Measurements from ENCODE around the gene TMEM233. TPM values are rescaled to one million over a fixed set of nuclear protein-coding genes. Genes with fewer than 3 reads are reported as not detected.

Gene TMEM233
- total RNA-seq = 0.23 and 0.34 TPM in 2 replicates

GRCh38 chr12:119593578-119594398 is at the start of gene TMEM233:
TMEM233 (plus strand) TSS chr12:119593774; CDS start chr12:119593849, 75 bp downstream.
- peak; percentile 4 for DNase-seq

GRCh38 chr12:119544765-119545625 is 48.6 kb upstream of the TMEM233 start:
- peak; percentile 86 for DNase-seq

DNA sequence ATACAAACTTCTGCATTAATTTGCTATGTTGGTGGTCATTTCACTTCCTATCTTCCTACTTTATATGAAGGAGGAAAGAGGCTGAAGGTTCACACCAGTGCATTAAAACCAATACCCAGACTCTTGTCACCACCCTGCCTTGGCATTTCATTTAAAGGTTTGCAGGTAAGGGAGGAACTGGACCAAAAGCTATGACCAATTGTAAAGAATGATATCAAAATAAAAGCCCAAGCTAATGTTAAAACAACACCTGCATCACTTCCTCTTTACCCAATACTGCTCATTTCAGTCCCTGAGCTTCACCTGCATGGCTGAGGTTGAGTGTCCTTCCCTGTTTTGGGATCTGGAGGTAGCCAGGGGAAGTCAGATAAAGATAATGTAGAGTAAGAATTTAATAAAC is 47.2 kb upstream of the TMEM233 start:
- DNase-seq = no peak

GRCh38 chr12:119547001-119547400 is 46.6 kb upstream of the TMEM233 start:
- DNase-seq = no peak

GRCh38 chr12:119556854-119557253 is 36.7 kb upstream of the TMEM233 start:
- DNase-seq = no peak

DNA sequence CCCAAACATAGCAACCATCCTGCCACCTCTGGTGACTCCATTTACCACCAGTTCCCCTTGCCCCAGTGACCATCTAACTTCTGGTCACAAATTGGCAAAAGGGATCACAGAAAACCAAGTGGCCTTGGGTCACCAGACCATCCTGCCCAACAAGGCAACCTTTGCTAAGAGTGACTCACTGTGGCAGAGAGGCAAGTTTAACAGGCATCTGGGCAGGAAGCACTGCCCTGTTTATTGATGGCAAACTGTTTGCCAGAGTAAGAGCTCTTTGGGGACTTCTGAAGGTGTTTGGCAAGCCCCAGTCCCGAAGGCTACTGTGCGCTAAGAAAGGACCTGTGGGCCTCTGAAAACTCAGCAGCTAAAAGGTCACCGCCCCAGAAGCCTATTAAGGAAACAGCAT is 28.2 kb upstream of the TMEM233 start:
- DNase-seq = no peak

- DNase-seq = no peak
These were observed 22.8 kb upstream of the TMEM233 start for GRCh38 chr12:119570771-119571170.

DNA sequence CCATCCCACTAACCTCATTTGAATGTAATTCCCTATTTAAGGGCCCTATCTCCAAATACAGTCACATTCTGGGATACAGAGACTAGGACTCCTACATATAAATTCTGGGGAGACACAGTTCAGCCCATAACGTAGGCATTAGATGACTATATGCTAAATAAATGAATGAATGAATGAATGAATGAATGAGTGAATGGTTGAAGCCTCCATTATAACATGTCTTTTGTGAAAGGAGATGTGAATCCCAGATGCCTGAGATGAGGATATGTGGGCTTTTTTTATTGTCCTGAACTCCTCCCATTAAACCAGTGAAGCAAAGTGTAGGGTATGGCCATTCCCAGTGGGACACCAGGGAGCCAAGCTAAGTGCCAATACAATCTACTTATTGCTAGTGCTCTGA is 20.5 kb upstream of the TMEM233 start:
- DNase-seq = no peak

DNA sequence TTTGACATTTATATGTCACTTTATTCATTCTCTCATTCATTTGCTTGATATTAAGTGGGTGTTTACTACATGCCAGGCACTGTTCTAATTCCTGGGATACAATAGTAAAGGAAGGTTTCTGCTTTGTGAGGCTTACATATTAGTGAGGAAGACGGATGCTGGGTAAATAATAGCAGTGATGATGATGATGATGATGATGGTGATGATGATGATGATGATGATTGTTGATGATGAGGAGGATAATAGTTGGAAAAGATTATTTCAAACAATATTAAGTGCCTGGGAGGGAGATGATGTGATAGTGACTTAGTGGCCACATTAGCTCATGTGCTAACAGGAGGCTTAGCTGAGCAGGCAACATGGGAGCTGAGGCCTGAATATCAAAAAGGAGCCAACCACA is 19.3 kb upstream of the TMEM233 start:
- no peak for DNase-seq

GRCh38 chr12:119576118-119576810 is 17.3 kb upstream of the TMEM233 start:
- no peak for DNase-seq

GRCh38 chr12:119576915-119577314 is 16.7 kb upstream of the TMEM233 start:
- DNase-seq = no peak

DNA sequence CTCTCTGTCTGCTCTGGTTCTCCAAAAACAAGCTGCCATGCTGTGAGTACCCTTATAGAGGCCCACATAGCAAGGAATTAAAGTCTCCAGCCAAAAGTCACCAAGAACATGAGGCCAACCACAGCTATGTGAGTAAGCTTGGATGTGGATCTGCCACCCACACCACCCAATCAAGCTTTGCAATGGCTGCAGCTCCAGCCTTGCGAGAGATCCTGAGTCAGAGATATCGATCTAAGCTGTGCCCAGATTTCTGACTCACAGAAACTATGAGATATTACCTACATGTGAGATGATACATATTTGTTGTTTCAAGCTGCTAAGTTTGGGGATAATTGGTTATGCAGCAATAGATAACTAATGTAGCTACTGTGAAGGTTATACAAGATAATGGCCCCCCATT is 15.5 kb upstream of the TMEM233 start:
- no peak for DNase-seq

DNA sequence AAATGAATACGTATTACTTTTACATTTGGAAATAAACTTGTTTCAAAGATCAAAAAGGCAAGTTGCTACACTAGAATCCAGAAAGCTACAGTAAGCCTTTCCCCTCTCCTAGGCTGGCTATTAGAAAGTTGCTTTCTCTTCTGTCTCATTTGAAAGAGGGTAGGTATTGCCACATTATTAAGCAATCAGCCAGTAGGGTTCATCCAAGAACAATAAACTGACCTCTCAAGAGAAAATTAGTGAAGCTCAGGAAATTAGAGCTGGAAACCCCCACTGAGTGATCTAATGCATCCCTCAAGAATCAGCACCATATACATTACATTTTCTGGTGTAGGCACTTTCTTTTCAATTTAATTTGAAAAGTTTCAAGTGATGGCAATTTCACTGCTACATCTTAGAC is 4.5 kb upstream of the TMEM233 start:
- peak; percentile 29 for DNase-seq

GRCh38 chr12:119589634-119590033 is 3.9 kb upstream of the TMEM233 start:
- no peak for DNase-seq

- no peak for DNase-seq
These were observed 1.3 kb upstream of the TMEM233 start for GRCh38 chr12:119592232-119592631.

DNA sequence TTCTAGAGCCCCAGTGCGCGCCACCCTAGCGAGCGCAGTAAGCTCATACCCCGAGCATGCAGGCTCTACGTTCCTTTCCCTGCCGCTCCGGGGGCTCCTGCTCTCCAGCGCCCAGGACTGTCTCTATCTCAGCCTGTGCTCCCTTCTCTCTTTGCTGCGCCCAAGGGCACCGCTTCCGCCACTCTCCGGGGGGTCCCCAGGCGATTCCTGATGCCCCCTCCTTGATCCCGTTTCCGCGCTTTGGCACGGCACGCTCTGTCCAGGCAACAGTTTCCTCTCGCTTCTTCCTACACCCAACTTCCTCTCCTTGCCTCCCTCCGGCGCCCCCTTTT is 791 bp downstream of the TMEM233 start:
- DNase-seq = peak; percentile 7

DNA sequence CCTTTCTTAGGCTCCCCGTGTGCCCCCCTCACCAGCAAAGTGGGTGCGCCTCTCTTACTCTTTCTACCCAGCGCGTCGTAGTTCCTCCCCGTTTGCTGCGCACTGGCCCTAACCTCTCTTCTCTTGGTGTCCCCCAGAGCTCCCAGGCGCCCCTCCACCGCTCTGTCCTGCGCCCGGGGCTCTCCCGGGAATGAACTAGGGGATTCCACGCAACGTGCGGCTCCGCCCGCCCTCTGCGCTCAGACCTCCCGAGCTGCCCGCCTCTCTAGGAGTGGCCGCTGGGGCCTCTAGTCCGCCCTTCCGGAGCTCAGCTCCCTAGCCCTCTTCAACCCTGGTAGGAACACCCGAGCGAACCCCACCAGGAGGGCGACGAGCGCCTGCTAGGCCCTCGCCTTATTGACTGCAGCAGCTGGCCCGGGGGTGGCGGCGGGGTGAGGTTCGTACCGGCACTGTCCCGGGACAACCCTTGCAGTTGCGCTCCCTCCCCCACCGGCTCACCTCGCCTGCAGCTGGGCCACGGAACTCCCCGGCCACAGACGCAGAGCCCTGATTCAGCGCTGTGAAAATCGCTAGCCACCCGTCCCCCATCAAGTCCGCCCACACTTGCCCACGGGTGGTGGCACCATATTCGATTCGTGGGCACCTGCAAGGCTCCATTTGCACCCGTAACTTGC is 1.3 kb downstream of the TMEM233 start:
- DNase-seq = peak; percentile 15

GRCh38 chr12:119598159-119598558 is 4.6 kb downstream of the TMEM233 start:
- no peak for DNase-seq

DNA sequence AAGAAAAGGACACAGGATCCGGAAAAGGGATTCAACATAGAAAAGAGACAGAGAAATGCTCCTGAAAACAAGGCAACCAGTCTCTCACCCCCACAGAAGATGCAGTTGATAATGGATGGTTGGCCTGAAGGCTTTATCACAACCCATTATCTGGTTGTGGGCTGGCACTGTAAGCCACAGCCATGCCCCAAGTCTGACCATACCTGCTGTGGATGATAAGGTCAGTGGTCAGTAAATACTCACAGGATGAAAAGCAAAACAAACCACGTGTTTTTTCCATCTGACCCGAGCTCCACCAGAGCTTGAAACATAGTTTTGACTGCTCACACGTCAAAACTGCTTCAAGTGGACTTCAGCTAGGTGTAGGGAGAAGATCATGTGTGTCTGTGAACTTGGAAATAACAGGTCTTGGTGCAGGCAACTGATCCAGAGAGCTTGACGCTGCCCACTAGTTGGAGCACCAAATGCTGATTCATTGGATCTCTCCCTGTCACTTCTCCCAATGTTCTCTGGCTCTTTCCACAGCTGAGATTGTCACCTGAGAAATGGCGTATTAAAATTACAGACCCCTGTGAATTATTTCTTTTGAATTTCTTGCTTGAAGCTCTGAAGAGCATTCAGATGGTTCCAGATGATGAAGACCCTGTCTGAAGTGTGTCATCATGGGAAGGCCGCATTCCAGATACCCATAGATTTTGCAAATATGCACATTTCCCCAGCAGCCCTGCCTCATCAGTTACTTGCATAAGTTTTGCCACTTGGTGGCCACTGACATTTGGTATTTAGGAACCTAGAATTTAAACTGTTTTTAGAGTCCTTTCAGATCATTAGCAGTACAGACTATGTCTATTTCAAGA is 8.5 kb downstream of the TMEM233 start:
- no peak for DNase-seq

GRCh38 chr12:119602734-119603094 is 9.1 kb downstream of the TMEM233 start:
- DNase-seq = no peak

- no peak for DNase-seq
These were observed 10.2 kb downstream of the TMEM233 start for GRCh38 chr12:119603767-119604166.

GRCh38 chr12:119609358-119609757 is 15.8 kb downstream of the TMEM233 start:
- DNase-seq = no peak

Data from dermis blood vessel endothelial cell (primary cell).